Keratinocyte (primary cell): Measurements from ENCODE around the gene PCK2. TPM values are rescaled to one million over a fixed set of nuclear protein-coding genes. Genes with fewer than 3 reads are reported as not detected.
A peak's percentile ranks its signal among the peaks of the same experiment; 100 is the strongest.

Experiments used
- DNase-seq: peaks from one replicate; pipeline ENCODE4 v3.0.0-alpha.2; 2011; ENCODE audit warnings: low read depth, missing footprints, low spot score
- FAIRE-seq: peaks from 2 replicates; lab custom pipeline; 2011; peaks lifted over from hg19 to GRCh38; lab: Jason Lieb, UNC
- H2AFZ ChIP-seq: 2 replicates; pipeline ENCODE4 v1.6.0; 2012; ENCODE audit warnings: low read length, control low read depth, inconsistent platforms; ENCODE audit not compliant: control insufficient read depth
- H3K27ac ChIP-seq: 2 replicates; pipeline ENCODE4 v1.5.1; 2011; ENCODE audit warnings: low read length; ENCODE audit not compliant: control insufficient read depth, insufficient read depth
- H3K27me3 ChIP-seq: 3 replicates; pipeline ENCODE4 v1.6.0; 2011; ENCODE audit warnings: low read length; ENCODE audit not compliant: control insufficient read depth, insufficient read depth; ENCODE audit errors: extremely low read depth
- H3K36me3 ChIP-seq, 2 experiments: 2 replicates in 1 of 2; 3 replicates in 1 of 2; pipeline ENCODE4 v1.5.1; 2011; ENCODE audit warnings: low read length in 2 of 2, mild to moderate bottlenecking in 1 of 2; ENCODE audit not compliant: control insufficient read depth in 2 of 2, insufficient read depth in 2 of 2; ENCODE audit errors: extremely low read depth in 1 of 2
- H3K4me1 ChIP-seq: 3 replicates; pipeline ENCODE4 v1.5.1; 2011; ENCODE audit warnings: low read length; ENCODE audit not compliant: control insufficient read depth, insufficient read depth; ENCODE audit errors: extremely low read depth
- H3K4me2 ChIP-seq: 3 replicates; pipeline ENCODE4 v1.6.0; 2011; ENCODE audit warnings: low read depth, low read length; ENCODE audit not compliant: control insufficient read depth, insufficient read depth; ENCODE audit errors: extremely low read depth
- H3K4me3 ChIP-seq, 3 experiments: fragments of 200-600 bp in 1 of 3; sonication (generic) in 1 of 3; 2 replicates in 2 of 3; 3 replicates in 1 of 3; pipeline ENCODE4 v1.5.1; 2011 to 2016; ENCODE audit warnings: low read length in 3 of 3, mild to moderate bottlenecking in 3 of 3, control low read depth in 2 of 3, inconsistent platforms in 1 of 3, low read depth in 1 of 3, mixed read lengths in 1 of 3, mixed run types in 1 of 3, moderate library complexity in 1 of 3; ENCODE audit not compliant: control insufficient read depth in 2 of 3, insufficient read depth in 2 of 3; ENCODE audit errors: extremely low read depth in 1 of 3
- H3K79me2 ChIP-seq: 2 replicates; pipeline ENCODE4 v1.6.0; 2012; ENCODE audit warnings: low read length; ENCODE audit not compliant: control insufficient read depth, insufficient read depth
- H3K9ac ChIP-seq: 3 replicates; pipeline ENCODE4 v1.6.0; 2011; ENCODE audit warnings: low read length; ENCODE audit not compliant: control insufficient read depth, insufficient read depth; ENCODE audit errors: extremely low read depth
- H3K9me1 ChIP-seq: 3 replicates; pipeline ENCODE4 v1.6.0; 2011; ENCODE audit warnings: low read length; ENCODE audit not compliant: control insufficient read depth, insufficient read depth; ENCODE audit errors: extremely low read depth
- H3K9me3 ChIP-seq: 2 replicates; pipeline ENCODE4 v1.5.1; 2012; ENCODE audit warnings: low read depth, low read length; ENCODE audit not compliant: control insufficient read depth
- H4K20me1 ChIP-seq: 3 replicates; pipeline ENCODE4 v1.6.0; 2011; ENCODE audit warnings: low read length; ENCODE audit not compliant: control insufficient read depth, insufficient read depth; ENCODE audit errors: extremely low read depth
- CTCF ChIP-seq, 3 experiments: IDR thresholded peaks in 1 of 3; conservative IDR thresholded peaks in 1 of 3; optimal IDR thresholded peaks in 1 of 3; 2 replicates in 2 of 3; 3 replicates in 1 of 3; pipeline versions ENCODE3 to v1.5.1; 2011; ENCODE audit warnings: low read length in 3 of 3, mild to moderate bottlenecking in 3 of 3, moderate library complexity in 2 of 3, control low read depth in 1 of 3, inconsistent platforms in 1 of 3; ENCODE audit not compliant: insufficient read depth in 2 of 3; ENCODE audit errors: extremely low read depth in 1 of 3
- EZH2 ChIP-seq: IDR thresholded peaks from one replicate; pipeline ENCODE4 v1.6.1; 2012; ENCODE audit warnings: inconsistent platforms, mild to moderate bottlenecking, low read length, moderate library complexity
- dilution Hi-C: fragments of 300-500 bp; cut with MboI; formaldehyde crosslinking; loops from one replicate; pipeline ENCODE4 v1.7.0; 2020; ENCODE audit warnings: low sequenced_read_pairs; ENCODE audit not compliant: extremely low pct_ligation_motif_present
- polyA plus RNA-seq, 5 experiments: library from polyadenylated mRNA; depleted of rRNA in 3 of 5; stranded (reverse) in 3 of 5; stranded (forward) in 1 of 5; unstranded in 1 of 5; fragments of >200 nt; gene quantifications; 1 replicate in 1 of 5; 2 replicates in 3 of 5; 3 replicates in 1 of 5; pipeline versions ENCODE4 v1.2.1 to v1.2.3, GENCODE V29; 2011 to 2012; ENCODE audit warnings: missing spikeins in 2 of 5, low read depth in 1 of 5, low replicate concordance in 1 of 5

Gene PCK2
- polyA plus RNA-seq, 1 donor (not counting 4 experiments of a cell fraction or from before 2014, with no cell fraction given) = 16.6 TPM

- no peaks in the 10 kb centered on the region for H4K20me1 ChIP-seq
- dilution Hi-C loops = no loop called here
- H3K27ac ChIP-seq = peak within 1 kb of the TSS; percentile 97
- peak within 1 kb of the TSS; percentile 71 for H3K4me2 ChIP-seq
- H3K79me2 ChIP-seq = no peaks in the 10 kb centered on the region
- peak within 1 kb of the TSS; percentile 87 for H2AFZ ChIP-seq
- H3K4me1 ChIP-seq = peaks cover 15% of the 10 kb centered on the region
- no peaks in the 10 kb centered on the region for H3K9me3 ChIP-seq
- H3K9ac ChIP-seq = peak within 1 kb of the TSS; percentile 90
- H3K27me3 ChIP-seq = no peaks in the 10 kb centered on the region
- FAIRE-seq (peak; percentile 77), DNase-seq (peak; percentile 98)
- TF ChIP-seq EZH2 = no peak
- no peak for TF ChIP-seq CTCF (optimal IDR thresholded peaks at IDR 0.05 in 1 of 3, IDR thresholded peaks at IDR 0.05 in 1 of 3, conservative IDR thresholded peaks at IDR 0.05 in 1 of 3; ENCODE audit: extremely low read depth in 1 of 3, insufficient read depth in 2 of 3, low read length in 3 of 3)
- no peaks in the 10 kb centered on the region for H3K9me1 ChIP-seq
- peaks cover 12 to 23% of the 10 kb centered on the region in 2 experiments for H3K36me3 ChIP-seq
- H3K4me3 ChIP-seq = peak within 1 kb of the TSS; percentile 68 to 84 (median 74)
Measured at GRCh38 chr14:24114532-24115421, 20.7 kb downstream of the PCK2 start, which contains the start of the genes DCAF11 and NRL. DCAF11 (plus strand) TSS chr14:24114777; CDS start chr14:24115595, 818 bp downstream. NRL (minus strand) TSS chr14:24114949; CDS start chr14:24082848, 32,101 bp downstream.

- peak overlapping the region; percentile 71 for H3K4me2 ChIP-seq
- DNase-seq (no peak), FAIRE-seq (no peak)
- peak overlapping the region; percentile 97 for H3K27ac ChIP-seq
- dilution Hi-C loops = no loop called here
- H3K4me1 ChIP-seq = peaks cover 15% of the 10 kb centered on the region
- H3K79me2 ChIP-seq = no peaks in the 10 kb centered on the region
- no peak for TF ChIP-seq CTCF (optimal IDR thresholded peaks at IDR 0.05 in 1 of 3, IDR thresholded peaks at IDR 0.05 in 1 of 3, conservative IDR thresholded peaks at IDR 0.05 in 1 of 3; ENCODE audit: extremely low read depth in 1 of 3, insufficient read depth in 2 of 3, low read length in 3 of 3)
- TF ChIP-seq EZH2 = no peak
- H3K36me3 ChIP-seq = peaks cover 15 to 27% of the 10 kb centered on the region in 2 experiments
- H4K20me1 ChIP-seq = no peaks in the 10 kb centered on the region
- H3K9ac ChIP-seq = peak overlapping the region; percentile 90
- H3K9me1 ChIP-seq = no peaks in the 10 kb centered on the region
- H3K4me3 ChIP-seq = peak overlapping the region; percentile 68 to 84 (median 74)
- peak overlapping the region; percentile 83 for H2AFZ ChIP-seq
- H3K27me3 ChIP-seq = no peaks in the 10 kb centered on the region
- H3K9me3 ChIP-seq = no peaks in the 10 kb centered on the region
Measured at GRCh38 chr14:24115422-24116127, 21.5 kb downstream of the PCK2 start.
